Suprapubic skin (tissue), 4 donors: ENCODE measurements around the gene CHPF. TPM values are rescaled to one million over a fixed set of nuclear protein-coding genes. Genes with fewer than 3 reads are reported as not detected.

ENCODE experiments used
- DNase-seq, 2 donors: peaks; one replicate each; pipeline ENCODE4 v3.0.0-alpha.2; 2019; ENCODE audit warnings: low spot score in 2 of 2
- H3K27ac ChIP-seq: fragments of 200-600 bp; sonication (generic); one replicate; pipeline ENCODE4 v1.5.1; 2019
- H3K27me3 ChIP-seq: fragments of 200-600 bp; sonication (generic); one replicate; pipeline ENCODE4 v1.5.1; 2019
- H3K36me3 ChIP-seq: fragments of 200-600 bp; sonication (generic); one replicate; pipeline ENCODE4 v1.5.1; 2019
- H3K4me1 ChIP-seq: fragments of 200-600 bp; sonication (generic); one replicate; pipeline ENCODE4 v1.5.1; 2019
- H3K4me3 ChIP-seq: fragments of 200-600 bp; sonication (generic); one replicate; pipeline ENCODE4 v1.5.1; 2019; ENCODE audit warnings: mild to moderate bottlenecking
- H3K9me3 ChIP-seq: fragments of 200-600 bp; sonication (generic); one replicate; pipeline ENCODE4 v1.5.1; 2019
- EP300 ChIP-seq: sonication (generic); formaldehyde crosslinking; IDR thresholded peaks from one replicate; pipeline ENCODE4 v1.6.1; 2017; ENCODE audit warnings: antibody characterized with exemption
- POLR2A ChIP-seq, 2 donors: fragments of 450-650 bp; IDR thresholded peaks; one replicate each; pipeline ENCODE4 v1.6.1; 2017; ENCODE audit warnings: antibody characterized with exemption in 2 of 2, mild to moderate bottlenecking in 2 of 2, moderate library complexity in 2 of 2
- POLR2AphosphoS5 ChIP-seq, 3 donors: sonication (generic); formaldehyde crosslinking; IDR thresholded peaks; one replicate each; pipeline ENCODE4 v1.6.1; 2017; ENCODE audit warnings: antibody characterized with exemption in 3 of 3
- WGBS: methylation state at CpG from one replicate; pipeline ENCODE4 v1.1.5; 2018; 5-methylcytosine and 5-hydroxymethylcytosine counted together
- total RNA-seq, 4 donors: library from RNA; depleted of rRNA; stranded (reverse); fragments of >200 nt; gene quantifications; one replicate each; pipeline ENCODE4 v1.1.0, GENCODE V29; 2016
- TF ChIP-seq, protein P1 (sequence below), 2 donors: fragments of 200-600 bp in 1 of 2; fragments of 450-650 bp in 1 of 2; sonication (generic) in 1 of 2; IDR thresholded peaks; one replicate each; pipeline ENCODE4 v1.5.1; 2016 to 2019; ENCODE audit warnings: antibody characterized with exemption in 2 of 2, mild to moderate bottlenecking in 1 of 2, moderate library complexity in 1 of 2

The CHPF gene
- total RNA-seq, 4 donors from 2014 or later, result 28.8 to 62.1 (median 49.3) TPM

DNA sequence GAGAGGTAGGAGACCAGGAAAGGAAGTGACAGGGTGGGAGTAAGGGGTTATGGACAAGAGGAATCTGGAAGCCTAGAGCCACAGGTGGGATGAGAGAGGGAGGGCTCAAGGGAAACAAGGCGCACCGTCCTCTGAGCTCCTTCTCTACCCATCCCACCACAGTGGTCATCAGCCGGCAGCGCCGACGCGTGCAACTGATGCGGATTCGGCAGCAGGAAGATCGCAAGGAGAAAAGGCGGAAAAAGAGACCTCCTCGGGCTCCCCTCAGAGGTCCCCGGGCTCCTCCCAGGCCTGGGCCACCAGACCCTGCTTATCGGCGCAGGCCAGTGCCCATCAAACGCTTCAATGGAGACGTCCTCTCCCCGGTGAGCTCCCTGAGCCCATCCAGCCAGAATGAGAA is 5.4 kb upstream of the CHPF start:
- no peak for DNase-seq
- no peak overlapping the region for H3K27ac ChIP-seq
- no peak overlapping the region for H3K4me3 ChIP-seq
- H3K9me3 ChIP-seq, result no peaks in the 10 kb centered on the region
- peaks cover 24% of the 10 kb centered on the region for H3K27me3 ChIP-seq
- no peaks in the 10 kb centered on the region for H3K36me3 ChIP-seq
- peaks cover 28% of the 10 kb centered on the region for H3K4me1 ChIP-seq
- TF ChIP-seq EP300, result no peak
- WGBS, result 95% methylated on average over 16 of the region's 18 CpGs

DNA sequence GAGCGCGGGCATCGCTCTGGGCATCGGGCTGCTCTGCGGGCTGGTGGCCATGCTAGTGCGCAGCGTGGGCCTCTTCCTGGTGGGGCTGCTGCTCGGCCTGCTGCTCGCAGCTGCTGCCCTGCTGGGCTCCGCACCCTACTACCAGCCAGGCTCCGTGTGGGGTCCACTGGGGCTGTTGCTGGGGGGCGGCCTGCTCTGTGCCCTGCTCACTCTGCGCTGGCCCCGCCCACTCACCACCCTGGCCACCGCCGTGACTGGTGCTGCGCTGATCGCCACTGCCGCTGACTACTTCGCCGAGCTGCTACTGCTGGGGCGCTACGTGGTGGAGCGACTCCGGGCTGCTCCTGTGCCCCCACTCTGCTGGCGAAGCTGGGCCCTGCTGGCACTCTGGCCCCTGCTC is 4.0 kb upstream of the CHPF start:
- no peaks in the 10 kb centered on the region for H3K9me3 ChIP-seq
- no peak for TF ChIP-seq POLR2A (IDR thresholded peaks at IDR 0.05)
- no peak for TF ChIP-seq POLR2AphosphoS5 (IDR thresholded peaks at IDR 0.05)
- TF ChIP-seq, protein P1, sequence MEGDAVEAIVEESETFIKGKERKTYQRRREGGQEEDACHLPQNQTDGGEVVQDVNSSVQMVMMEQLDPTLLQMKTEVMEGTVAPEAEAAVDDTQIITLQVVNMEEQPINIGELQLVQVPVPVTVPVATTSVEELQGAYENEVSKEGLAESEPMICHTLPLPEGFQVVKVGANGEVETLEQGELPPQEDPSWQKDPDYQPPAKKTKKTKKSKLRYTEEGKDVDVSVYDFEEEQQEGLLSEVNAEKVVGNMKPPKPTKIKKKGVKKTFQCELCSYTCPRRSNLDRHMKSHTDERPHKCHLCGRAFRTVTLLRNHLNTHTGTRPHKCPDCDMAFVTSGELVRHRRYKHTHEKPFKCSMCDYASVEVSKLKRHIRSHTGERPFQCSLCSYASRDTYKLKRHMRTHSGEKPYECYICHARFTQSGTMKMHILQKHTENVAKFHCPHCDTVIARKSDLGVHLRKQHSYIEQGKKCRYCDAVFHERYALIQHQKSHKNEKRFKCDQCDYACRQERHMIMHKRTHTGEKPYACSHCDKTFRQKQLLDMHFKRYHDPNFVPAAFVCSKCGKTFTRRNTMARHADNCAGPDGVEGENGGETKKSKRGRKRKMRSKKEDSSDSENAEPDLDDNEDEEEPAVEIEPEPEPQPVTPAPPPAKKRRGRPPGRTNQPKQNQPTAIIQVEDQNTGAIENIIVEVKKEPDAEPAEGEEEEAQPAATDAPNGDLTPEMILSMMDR (IDR thresholded peaks at IDR 0.05), result no peak
- TF ChIP-seq EP300, result no peak
- H3K36me3 ChIP-seq, result no peaks in the 10 kb centered on the region
- H3K27me3 ChIP-seq, result peaks cover 11% of the 10 kb centered on the region
- no peak for DNase-seq
- H3K4me1 ChIP-seq, result peaks cover 28% of the 10 kb centered on the region
- no peak overlapping the region for H3K27ac ChIP-seq
- 93% methylated on average over 14 of the region's 26 CpGs for WGBS
- no peak overlapping the region for H3K4me3 ChIP-seq

DNA sequence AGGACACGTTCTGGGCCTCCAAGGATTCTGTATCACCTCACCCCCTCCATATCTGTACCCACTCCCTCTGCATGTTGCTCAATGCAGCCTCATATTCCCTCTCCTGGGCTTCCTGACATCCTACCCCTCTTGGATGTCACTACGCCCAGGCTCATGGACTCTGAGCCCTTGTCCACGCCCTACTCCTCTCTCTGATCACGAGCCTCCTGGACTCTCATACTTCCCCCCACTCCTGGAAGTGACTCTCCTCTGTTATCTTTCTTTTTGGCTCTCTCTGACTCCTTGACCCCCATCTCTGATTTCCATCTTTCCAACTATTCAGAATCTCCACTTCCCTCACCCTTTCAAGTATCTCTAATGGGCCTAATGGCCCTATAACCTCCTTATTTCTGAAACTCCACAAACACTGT is 2.3 kb upstream of the CHPF start:
- H3K9me3 ChIP-seq, result no peaks in the 10 kb centered on the region
- peaks cover 3% of the 10 kb centered on the region for H3K36me3 ChIP-seq
- no peak overlapping the region for H3K4me3 ChIP-seq
- peaks cover 26% of the 10 kb centered on the region for H3K4me1 ChIP-seq
- no peaks in the 10 kb centered on the region for H3K27me3 ChIP-seq
- H3K27ac ChIP-seq, result no peak overlapping the region
- no peak for DNase-seq
- no peak for TF ChIP-seq POLR2A (IDR thresholded peaks at IDR 0.05)
- WGBS, result 62% methylated on average over 4 of the region's 4 CpGs

DNA sequence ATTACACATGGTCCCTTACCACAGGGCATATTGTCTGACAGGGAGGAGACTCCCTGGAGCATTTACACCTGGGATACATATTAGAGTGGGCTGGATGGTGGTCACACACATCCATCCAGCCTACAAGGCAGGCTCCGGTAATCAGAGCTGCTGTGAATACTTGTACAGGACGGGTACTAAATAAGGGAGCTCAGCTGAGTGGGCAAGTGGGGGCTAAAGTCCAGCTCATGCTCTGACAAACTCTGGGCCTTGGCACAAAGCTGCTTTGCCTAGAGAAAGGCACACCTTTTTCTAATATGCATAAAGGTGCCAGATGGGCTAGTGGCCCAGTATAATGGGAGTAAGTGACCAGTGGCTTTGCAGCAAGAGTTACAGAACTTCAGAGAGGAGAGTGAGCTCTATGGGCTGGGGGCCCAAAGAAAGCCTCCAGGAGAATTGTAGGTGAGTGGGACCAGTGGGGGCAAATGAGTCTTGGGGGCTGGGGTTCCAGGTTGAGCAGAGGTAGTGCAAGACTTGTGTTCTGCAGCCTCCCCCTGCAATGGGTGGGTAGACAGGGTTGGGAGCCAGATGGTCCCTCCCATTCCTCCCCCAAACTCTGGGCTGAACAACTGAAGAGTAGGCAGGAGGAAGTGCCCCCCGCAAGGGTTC is 1.8 kb upstream of the CHPF start:
- Histone ChIP-seq H3K9me3 (no peaks in the 10 kb centered on the region), H3K36me3 (peaks cover 6% of the 10 kb centered on the region), H3K4me1 (peaks cover 26% of the 10 kb centered on the region), H3K27ac (no peak overlapping the region), H3K27me3 (no peaks in the 10 kb centered on the region), H3K4me3 (no peak overlapping the region)
- no peak for DNase-seq
- 83% methylated on average over 3 of the region's 3 CpGs for WGBS
- TF ChIP-seq POLR2A (IDR thresholded peaks at IDR 0.05), result no peak
- no peak for TF ChIP-seq POLR2AphosphoS5 (IDR thresholded peaks at IDR 0.05)
- TF ChIP-seq EP300, result no peak
- TF ChIP-seq, protein P1 (IDR thresholded peaks at IDR 0.05), result no peak

DNA sequence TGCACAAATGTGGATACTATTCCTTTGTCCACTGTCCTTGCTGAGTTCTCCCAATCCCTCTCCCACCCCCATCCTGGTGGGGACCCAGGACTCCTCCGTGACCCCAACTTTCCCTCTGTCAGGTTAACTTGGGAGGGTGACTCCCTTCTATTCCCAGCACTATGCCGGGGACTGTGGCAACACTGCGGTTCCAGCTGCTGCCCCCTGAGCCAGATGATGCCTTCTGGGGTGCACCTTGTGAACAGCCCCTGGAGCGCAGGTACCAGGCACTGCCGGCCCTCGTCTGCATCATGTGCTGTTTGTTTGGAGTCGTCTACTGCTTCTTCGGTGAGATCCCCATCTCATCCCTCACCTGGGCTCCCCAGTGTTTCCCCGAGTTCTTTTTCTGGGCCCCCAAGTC is 958 bp upstream of the CHPF start:
- H3K4me1 ChIP-seq, result peaks cover 26% of the 10 kb centered on the region
- no peaks in the 10 kb centered on the region for H3K9me3 ChIP-seq
- WGBS, result 47% methylated on average over 9 of the region's 9 CpGs
- no peaks in the 10 kb centered on the region for H3K27me3 ChIP-seq
- TF ChIP-seq POLR2AphosphoS5 (IDR thresholded peaks at IDR 0.05) (no peak), POLR2A (IDR thresholded peaks at IDR 0.05) (no peak), EP300 (no peak)
- TF ChIP-seq, protein P1 (IDR thresholded peaks at IDR 0.05), result no peak
- no peak for DNase-seq
- peak overlapping the region; percentile 59 for H3K4me3 ChIP-seq
- no peak overlapping the region for H3K27ac ChIP-seq
- H3K36me3 ChIP-seq, result peaks cover 15% of the 10 kb centered on the region

DNA sequence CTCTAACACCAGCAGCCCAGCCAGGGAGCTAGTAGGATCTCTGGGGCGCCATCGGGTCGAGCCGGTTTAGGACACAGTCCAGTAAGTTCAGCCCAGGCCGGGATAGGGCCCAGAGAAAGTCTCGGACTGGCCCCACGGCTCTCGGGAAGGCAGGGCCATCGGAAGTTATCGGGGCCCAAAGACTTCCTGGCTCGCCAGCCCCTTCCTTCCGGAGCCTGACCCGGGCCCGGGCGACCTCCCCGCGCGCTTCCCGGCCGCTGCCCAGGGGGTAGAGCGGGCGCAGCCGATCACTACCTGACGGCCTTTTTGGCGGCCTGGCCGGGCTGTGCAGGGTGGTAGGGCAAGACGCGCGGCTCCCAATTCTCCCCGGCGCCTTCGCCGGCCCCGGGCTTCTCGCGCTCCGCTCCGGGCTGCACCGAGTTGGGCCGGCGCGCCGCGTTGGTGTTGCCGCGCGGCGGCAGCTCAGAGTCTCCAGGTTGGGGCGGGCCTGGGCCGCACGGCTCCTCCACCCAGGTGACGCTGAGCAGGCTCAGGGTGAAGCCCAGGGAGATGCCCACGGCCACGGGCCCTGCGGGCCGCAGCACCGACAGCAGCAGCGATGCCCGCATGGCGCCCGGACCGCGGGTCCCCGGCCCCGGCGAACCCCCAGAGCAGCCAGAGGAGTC is 546 bp downstream of the CHPF start:
- no peak for TF ChIP-seq EP300
- TF ChIP-seq POLR2A (IDR thresholded peaks at IDR 0.05), result no peak
- TF ChIP-seq POLR2AphosphoS5 (IDR thresholded peaks at IDR 0.05), result no peak
- TF ChIP-seq, protein P1 (IDR thresholded peaks at IDR 0.05), result no peak
- Histone ChIP-seq H3K9me3 (no peaks in the 10 kb centered on the region), H3K36me3 (peaks cover 24% of the 10 kb centered on the region), H3K4me3 (peak overlapping the region; percentile 59), H3K4me1 (peaks cover 26% of the 10 kb centered on the region), H3K27me3 (no peaks in the 10 kb centered on the region), H3K27ac (peak overlapping the region; percentile 81)
- 1% methylated on average over 44 of the region's 66 CpGs for WGBS
- no peak for DNase-seq
